Measurements from ENCODE around the gene RPAIN. TPM values are rescaled to one million over a fixed set of nuclear protein-coding genes. Genes with fewer than 3 reads are reported as not detected.

The RPAIN gene
- total RNA-seq, 1 donor from 2014 or later: 24.8 TPM

DNA sequence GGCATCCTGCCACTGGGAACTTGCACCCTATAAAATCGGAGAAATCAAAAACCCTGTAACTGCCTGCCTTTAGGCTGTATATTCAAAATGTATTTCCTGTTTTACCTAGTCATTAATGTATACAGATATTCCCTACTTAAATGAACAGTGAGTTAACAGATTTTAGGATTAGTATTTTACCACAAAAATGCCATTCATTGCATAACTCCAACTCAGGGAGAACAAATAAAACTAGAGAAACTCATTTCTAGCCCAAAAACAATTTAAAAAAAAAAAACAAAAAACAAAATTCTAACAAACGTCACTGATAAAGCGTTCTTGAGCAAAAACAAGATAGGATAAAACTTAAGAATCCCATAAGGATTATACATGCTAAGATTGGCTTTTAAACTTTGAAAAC is 52.5 kb downstream of the RPAIN start:
- ATAC-seq (ENCODE audit: poor library complexity) (no peak), DNase-seq (no peak)
- intact Hi-C loops (cut with DNase I): no loop called here

DNA sequence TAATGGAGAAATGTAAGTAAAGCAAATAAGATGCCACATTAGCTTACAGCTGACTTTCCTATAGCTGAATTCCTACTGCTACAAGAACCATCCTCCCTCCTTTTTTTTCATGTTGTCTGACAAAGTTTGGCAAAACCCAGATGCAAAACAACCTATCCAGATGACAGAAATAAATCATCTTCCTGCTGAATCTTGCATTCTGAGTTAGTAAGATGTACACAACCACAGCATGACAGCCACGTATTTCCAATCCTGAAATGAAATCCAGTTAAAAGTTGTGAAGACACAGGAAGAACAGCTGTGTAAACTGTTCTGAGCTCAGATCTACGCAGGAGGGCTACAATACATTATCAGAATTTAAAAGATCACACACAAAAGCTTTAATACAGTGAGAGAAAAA is 53.9 kb downstream of the RPAIN start:
- ATAC-seq (ENCODE audit: poor library complexity): no peak
- intact Hi-C loops (cut with DNase I): no loop called here
- no peak for DNase-seq

DNA sequence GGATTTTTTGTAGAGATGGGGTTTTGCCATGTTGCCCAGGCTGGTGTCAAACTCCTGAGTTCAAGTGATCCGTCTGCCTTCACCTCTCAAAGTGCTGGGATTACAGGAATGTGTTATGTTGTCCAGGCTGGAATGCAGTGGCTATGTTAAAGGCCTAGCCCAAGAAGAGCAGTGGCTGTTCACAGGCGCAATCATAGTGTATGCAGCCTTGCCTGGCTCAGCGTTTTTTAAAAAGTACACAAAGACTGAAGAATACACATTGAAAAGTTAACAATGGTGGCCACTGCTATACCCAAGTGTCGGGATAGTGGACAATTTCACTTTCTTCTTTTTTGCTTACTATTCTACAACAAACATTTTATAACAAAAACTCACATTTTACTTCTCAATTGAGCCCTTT is 59.0 kb downstream of the RPAIN start:
- intact Hi-C loops (cut with DNase I): no loop called here
- ATAC-seq (ENCODE audit: poor library complexity): no peak
- DNase-seq: no peak

DNA sequence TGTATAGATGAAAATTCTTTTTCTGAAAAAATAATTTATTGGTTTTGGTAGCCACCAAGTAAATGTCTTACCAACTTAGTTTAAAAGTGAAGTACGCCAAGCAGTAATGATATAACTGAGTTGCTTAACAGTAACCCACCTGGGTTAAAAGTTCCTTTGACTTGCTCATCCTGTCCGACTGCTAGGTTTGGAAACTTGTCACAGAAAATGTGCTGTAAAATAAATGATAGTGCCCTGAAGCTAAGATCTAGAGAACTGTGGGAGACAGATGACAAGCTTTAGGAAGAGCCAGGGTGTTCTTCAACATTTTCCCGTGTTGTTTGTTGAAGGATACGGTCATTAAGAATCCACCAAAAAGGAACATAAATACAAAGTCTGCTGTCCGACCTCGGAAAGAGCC is 61.0 kb downstream of the RPAIN start:
- no peak for ATAC-seq (ENCODE audit: poor library complexity)
- no peak for DNase-seq
- intact Hi-C loops (cut with DNase I): no loop called here

DNA sequence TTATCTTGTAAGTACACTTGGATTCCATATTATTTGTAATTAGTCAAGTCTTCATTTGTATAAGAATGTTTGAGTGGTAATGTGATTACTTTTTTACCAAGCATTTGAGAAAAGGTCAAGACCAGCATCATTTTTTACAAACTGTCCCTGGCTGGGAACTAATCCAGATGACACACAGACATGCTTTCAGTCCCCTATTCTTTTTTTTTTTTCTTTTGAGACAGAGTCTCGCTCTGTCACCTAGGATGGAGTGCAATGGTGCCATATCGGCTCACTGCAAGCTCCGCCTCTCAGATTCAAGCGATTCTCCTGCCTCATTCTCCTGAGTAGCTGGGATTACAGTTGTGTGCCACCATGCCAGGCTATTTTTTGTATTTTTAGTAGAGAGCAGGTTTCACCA is 61.5 kb downstream of the RPAIN start:
- DNase-seq (no peak), ATAC-seq (ENCODE audit: poor library complexity) (no peak)
- intact Hi-C loops (cut with DNase I): no loop called here

Other genes starting within 250 kb of the RPAIN start
- 5.2 TPM for gene ZNF594, start 228.3 kb upstream of the RPAIN start, total RNA-seq
- gene SCIMP, start 185.3 kb upstream of the RPAIN start, total RNA-seq: 1.00 TPM
- gene RABEP1, start 137.9 kb upstream of the RPAIN start, total RNA-seq: 51.7 TPM
- gene NUP88, start 520 bp upstream of the RPAIN start, total RNA-seq: 39.6 TPM
- gene C1QBP, start 19.0 kb downstream of the RPAIN start, total RNA-seq: 128 TPM
- 4.0 TPM for gene DHX33, start 48.8 kb downstream of the RPAIN start, total RNA-seq
- 24.7 TPM for gene DERL2, start 66.0 kb downstream of the RPAIN start, total RNA-seq
- gene MIS12, start 66.4 kb downstream of the RPAIN start, total RNA-seq: 10.0 TPM
- gene NLRP1, start 164.3 kb downstream of the RPAIN start, total RNA-seq: 7.9 TPM

All from Right ventricle myocardium superior (tissue), 1 donor.